ENCODE measurements around the gene CCSER1. TPM values are rescaled to one million over a fixed set of nuclear protein-coding genes. Genes with fewer than 3 reads are reported as not detected.
A peak's percentile ranks its signal among the peaks of the same experiment; 100 is the strongest.

Gene CCSER1
- polyA plus RNA-seq, 3 donors = 0.09 to 0.75 (median 0.13) TPM

GRCh38 chr4:90126805-90127204, 389 bp upstream of the CCSER1 start:
- H3K4me2 ChIP-seq (replicated peaks; ENCODE audit: extremely low read depth, low read length, poor library complexity, severe bottlenecking) = peak overlapping the region; percentile 96
- peaks cover 24% of the 10 kb centered on the region for H3K4me1 Mint-ChIP-seq
- H3K27ac Mint-ChIP-seq = peak overlapping the region in 2 of 7 donors; percentile 70 to 87

GRCh38 chr4:90127706-90128345, 632 bp downstream of the CCSER1 start:
- peak overlapping the region; percentile 96 for H3K4me2 ChIP-seq (replicated peaks; ENCODE audit: extremely low read depth, low read length, poor library complexity, severe bottlenecking)
- H4K20me1 ChIP-seq (ENCODE audit: insufficient read depth, low read length) = no peaks in the 10 kb centered on the region
- peak overlapping the region; percentile 24 to 67 for H3K27ac ChIP-seq (ENCODE audit: low read depth in 1 of 2, low read length in 2 of 2)
- peak overlapping the region; percentile 84 for H2AFZ ChIP-seq (ENCODE audit: insufficient read depth, low read depth, low read length, poor library complexity, severe bottlenecking)
- under 1% methylated on average over 63 of the region's 81 CpGs for WGBS (ENCODE audit: insufficient coverage)
- peaks cover 2 to 10% of the 10 kb centered on the region in 2 donors for H3K27me3 ChIP-seq (ENCODE audit: control insufficient read depth in 2 of 2, insufficient read depth in 2 of 2, low read length in 2 of 2)
- intact Hi-C loops (cut with micrococcal nuclease) = loop anchor here in 1 of 2 donors (10.0 kb wide), 1 partner anchor 103 kb away; no protein-coding TSS in a partner anchor
- H3K4me1 ChIP-seq (ENCODE audit: control insufficient read depth in 1 of 2, insufficient read depth in 2 of 2, low read length in 2 of 2) = peaks cover 24 to 31% of the 10 kb centered on the region in 2 donors
- peaks cover 12 to 14% (median 13%) of the 10 kb centered on the region in 3 donors for H3K27me3 Mint-ChIP-seq (ENCODE audit: low read depth in 3 of 3)
- peak overlapping the region; percentile 97 to 100 for H3K4me3 Mint-ChIP-seq
- TF ChIP-seq, protein P1, sequence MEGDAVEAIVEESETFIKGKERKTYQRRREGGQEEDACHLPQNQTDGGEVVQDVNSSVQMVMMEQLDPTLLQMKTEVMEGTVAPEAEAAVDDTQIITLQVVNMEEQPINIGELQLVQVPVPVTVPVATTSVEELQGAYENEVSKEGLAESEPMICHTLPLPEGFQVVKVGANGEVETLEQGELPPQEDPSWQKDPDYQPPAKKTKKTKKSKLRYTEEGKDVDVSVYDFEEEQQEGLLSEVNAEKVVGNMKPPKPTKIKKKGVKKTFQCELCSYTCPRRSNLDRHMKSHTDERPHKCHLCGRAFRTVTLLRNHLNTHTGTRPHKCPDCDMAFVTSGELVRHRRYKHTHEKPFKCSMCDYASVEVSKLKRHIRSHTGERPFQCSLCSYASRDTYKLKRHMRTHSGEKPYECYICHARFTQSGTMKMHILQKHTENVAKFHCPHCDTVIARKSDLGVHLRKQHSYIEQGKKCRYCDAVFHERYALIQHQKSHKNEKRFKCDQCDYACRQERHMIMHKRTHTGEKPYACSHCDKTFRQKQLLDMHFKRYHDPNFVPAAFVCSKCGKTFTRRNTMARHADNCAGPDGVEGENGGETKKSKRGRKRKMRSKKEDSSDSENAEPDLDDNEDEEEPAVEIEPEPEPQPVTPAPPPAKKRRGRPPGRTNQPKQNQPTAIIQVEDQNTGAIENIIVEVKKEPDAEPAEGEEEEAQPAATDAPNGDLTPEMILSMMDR (IDR thresholded peaks at IDR 0.05) = no peak
- H3K79me2 ChIP-seq (ENCODE audit: insufficient read depth, low read length) = no peaks in the 10 kb centered on the region
- H3K27ac Mint-ChIP-seq = peak overlapping the region in 6 of 7 donors; percentile 20 to 87 (median 82)
- no peaks in the 10 kb centered on the region for H3K36me3 ChIP-seq (replicated peaks in 1 of 2; ENCODE audit: control insufficient read depth in 1 of 2, insufficient read depth in 2 of 2, low read length in 2 of 2)
- DNase-seq = peak; percentile 5 to 30 (median 14)
- H3K4me3 ChIP-seq (replicated peaks in 1 of 3; ENCODE audit: low read depth in 2 of 3, low read length in 3 of 3) = peak overlapping the region; percentile 55 to 83 (median 62)
- H3K9me3 Mint-ChIP-seq = peaks cover 0 to 1% (median 0%) of the 10 kb centered on the region in 7 donors
- H3K9ac ChIP-seq (ENCODE audit: insufficient read depth, low read length, poor library complexity, severe bottlenecking) = peak overlapping the region; percentile 69
- H3K36me3 Mint-ChIP-seq = no peaks in the 10 kb centered on the region
- H3K9me3 ChIP-seq (replicated peaks in 1 of 2; ENCODE audit: control insufficient read depth in 1 of 2, insufficient read depth in 1 of 2, low read length in 2 of 2) = no peaks in the 10 kb centered on the region
- H3K4me1 Mint-ChIP-seq = peaks cover 24% of the 10 kb centered on the region

More at GRCh38 chr4:90126805-90127204, 389 bp upstream of the CCSER1 start:
- Histone ChIP-seq H4K20me1 (ENCODE audit: insufficient read depth, low read length) (no peaks in the 10 kb centered on the region), H3K27me3 (ENCODE audit: control insufficient read depth in 2 of 2, insufficient read depth in 2 of 2, low read length in 2 of 2) (peaks cover 2 to 10% of the 10 kb centered on the region in 2 donors), H3K9me3 (replicated peaks in 1 of 2; ENCODE audit: control insufficient read depth in 1 of 2, insufficient read depth in 1 of 2, low read length in 2 of 2) (no peaks in the 10 kb centered on the region), H2AFZ (ENCODE audit: insufficient read depth, low read depth, low read length, poor library complexity, severe bottlenecking) (peak overlapping the region; percentile 84), H3K79me2 (ENCODE audit: insufficient read depth, low read length) (no peaks in the 10 kb centered on the region), H3K9ac (ENCODE audit: insufficient read depth, low read length, poor library complexity, severe bottlenecking) (peak overlapping the region; percentile 69), H3K4me1 (ENCODE audit: control insufficient read depth in 1 of 2, insufficient read depth in 2 of 2, low read length in 2 of 2) (peaks cover 24 to 31% of the 10 kb centered on the region in 2 donors), H3K36me3 (replicated peaks in 1 of 2; ENCODE audit: control insufficient read depth in 1 of 2, insufficient read depth in 2 of 2, low read length in 2 of 2) (no peaks in the 10 kb centered on the region), H3K27ac (ENCODE audit: low read depth in 1 of 2, low read length in 2 of 2) (no peak overlapping the region), H3K4me3 (replicated peaks in 1 of 3; ENCODE audit: low read depth in 2 of 3, low read length in 3 of 3) (peak overlapping the region; percentile 55 to 83 (median 62))
- Mint-ChIP-seq H3K4me3 (peak overlapping the region; percentile 97 to 100), H3K9me3 (peaks cover 0 to 1% (median 0%) of the 10 kb centered on the region in 7 donors), H3K36me3 (no peaks in the 10 kb centered on the region), H3K27me3 (ENCODE audit: low read depth in 3 of 3) (peaks cover 12 to 14% (median 13%) of the 10 kb centered on the region in 3 donors)
- WGBS (ENCODE audit: insufficient coverage) = 0% methylated on average over 2 of the region's 8 CpGs
- TF ChIP-seq, protein P1 (IDR thresholded peaks at IDR 0.05) = no peak
- intact Hi-C loops (cut with micrococcal nuclease) = loop anchor here in 1 of 2 donors (10.0 kb wide), 1 partner anchor 102 kb away; no protein-coding TSS in a partner anchor
- DNase-seq = no peak

All from CD14-positive monocyte (primary cell).